HG02642 (cell line): ENCODE results near the gene UBB.

Source experiments
- ATAC-seq: cut with Tn5 transposase; IDR thresholded peaks from one replicate; pipeline ENCODE4 v1.9.1; 2021; ENCODE audit warnings: mild to moderate bottlenecking; ENCODE audit not compliant: unreplicated experiment, poor library complexity

UBB gene

GRCh38 chr17:16417399-16417798 lies 36.5 kb downstream of the UBB start:
- ATAC-seq, result no peak

- no peak for ATAC-seq
These were observed 37.2 kb downstream of the UBB start for GRCh38 chr17:16417896-16418684.

- ATAC-seq, result no peak
These were observed 37.8 kb downstream of the UBB start for GRCh38 chr17:16418685-16419068.

GRCh38 chr17:16419074-16419928 lies 38.4 kb downstream of the UBB start:
- ATAC-seq, result no peak

- ATAC-seq, result no peak
These were observed 39.0 kb downstream of the UBB start for GRCh38 chr17:16419929-16420271.

GRCh38 chr17:16422416-16422815 lies 41.5 kb downstream of the UBB start:
- no peak for ATAC-seq

- ATAC-seq, result no peak
These were observed 42.5 kb downstream of the UBB start for GRCh38 chr17:16423226-16423872.

GRCh38 chr17:16425202-16425601 lies 44.3 kb downstream of the UBB start:
- ATAC-seq, result no peak

GRCh38 chr17:16425698-16426659 lies 45.1 kb downstream of the UBB start:
- no peak for ATAC-seq

GRCh38 chr17:16427020-16427419 lies 46.1 kb downstream of the UBB start:
- ATAC-seq, result no peak

GRCh38 chr17:16428098-16428882 lies 47.4 kb downstream of the UBB start:
- no peak for ATAC-seq

GRCh38 chr17:16429083-16429482 lies 48.2 kb downstream of the UBB start:
- no peak for ATAC-seq

- no peak for ATAC-seq
These were observed 49.8 kb downstream of the UBB start for GRCh38 chr17:16430650-16431049.

GRCh38 chr17:16432017-16432416 lies 51.1 kb downstream of the UBB start:
- no peak for ATAC-seq
